LNCAP (cell line): Measurements from ENCODE around the gene CHD8.

Source experiments
- CTCF ChIP-seq: fragments of 450-650 bp; IDR thresholded peaks from 2 replicates; pipeline ENCODE4 v1.5.1; 2017; ENCODE audit warnings: mild to moderate bottlenecking

CHD8 gene

GRCh38 chr14:21455912-21456667 lies at the start of gene CHD8:
CHD8 (minus strand) TSS chr14:21456123; CDS start chr14:21431643, 24,480 bp downstream.
- peak; percentile 63 for TF ChIP-seq CTCF

GRCh38 chr14:21505012-21505553 lies 49.2 kb upstream of the CHD8 start:
- TF ChIP-seq CTCF, result no peak

- TF ChIP-seq CTCF, result no peak
Observed at GRCh38 chr14:21503376-21503775, 47.5 kb upstream of the CHD8 start.

GRCh38 chr14:21501568-21501967 lies 45.6 kb upstream of the CHD8 start:
- no peak for TF ChIP-seq CTCF

GRCh38 chr14:21498540-21499526 lies 42.9 kb upstream of the CHD8 start:
- TF ChIP-seq CTCF, result peak; percentile 58

- TF ChIP-seq CTCF, result no peak
Observed at GRCh38 chr14:21496453-21496852, 40.5 kb upstream of the CHD8 start.
